GM21381 (cell line): ENCODE results near the gene PIK3CA.
"Not testable (repeated sequence)": the region's sequence is repeated elsewhere in the genome, so short reads cannot be mapped to it uniquely, and the experiment has no call there.

ENCODE experiments used
- ATAC-seq: cut with Tn5 transposase; IDR thresholded peaks from one replicate; pipeline ENCODE4 v1.9.1; 2021; ENCODE audit warnings: mild to moderate bottlenecking, moderate library complexity; ENCODE audit not compliant: unreplicated experiment

The PIK3CA gene

DNA sequence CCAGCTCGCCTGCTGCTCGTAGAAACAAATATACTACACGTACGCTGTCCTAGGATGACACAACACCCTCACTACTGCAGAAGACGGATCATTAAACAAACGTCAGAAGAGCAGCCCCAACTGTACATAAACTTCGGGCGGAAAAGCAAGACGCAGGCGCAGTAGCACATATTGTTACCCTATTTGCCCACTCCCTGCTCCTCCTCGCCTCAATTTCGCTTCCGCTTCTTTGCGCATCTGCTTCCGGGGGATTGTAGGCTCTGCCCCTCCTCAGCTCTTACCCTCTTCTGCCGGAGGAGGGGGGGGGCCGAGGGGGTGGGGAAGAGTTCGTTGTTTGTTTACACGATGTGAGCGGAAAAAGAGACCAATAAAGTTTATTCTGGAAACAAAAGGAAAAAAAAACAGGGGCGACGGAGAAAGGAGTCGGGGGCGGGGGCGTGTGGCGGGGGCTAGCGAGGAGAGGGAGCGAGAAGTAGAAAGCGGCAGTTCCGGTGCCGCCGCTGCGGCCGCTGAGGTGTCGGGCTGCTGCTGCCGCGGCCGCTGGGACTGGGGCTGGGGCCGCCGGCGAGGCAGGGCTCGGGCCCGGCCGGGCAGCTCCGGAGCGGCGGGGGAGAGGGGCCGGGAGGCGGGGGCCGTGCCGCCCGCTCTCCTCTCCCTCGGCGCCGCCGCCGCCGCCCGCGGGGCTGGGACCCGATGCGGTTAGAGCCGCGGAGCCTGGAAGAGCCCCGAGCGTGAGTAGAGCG is at the start of gene PIK3CA:
TSS of gene PIK3CA (plus strand) at position 485 of the 743 bp plus-strand sequence. CDS start 50,469 bp downstream, outside the sequence.
- peak; percentile 70 for ATAC-seq

DNA sequence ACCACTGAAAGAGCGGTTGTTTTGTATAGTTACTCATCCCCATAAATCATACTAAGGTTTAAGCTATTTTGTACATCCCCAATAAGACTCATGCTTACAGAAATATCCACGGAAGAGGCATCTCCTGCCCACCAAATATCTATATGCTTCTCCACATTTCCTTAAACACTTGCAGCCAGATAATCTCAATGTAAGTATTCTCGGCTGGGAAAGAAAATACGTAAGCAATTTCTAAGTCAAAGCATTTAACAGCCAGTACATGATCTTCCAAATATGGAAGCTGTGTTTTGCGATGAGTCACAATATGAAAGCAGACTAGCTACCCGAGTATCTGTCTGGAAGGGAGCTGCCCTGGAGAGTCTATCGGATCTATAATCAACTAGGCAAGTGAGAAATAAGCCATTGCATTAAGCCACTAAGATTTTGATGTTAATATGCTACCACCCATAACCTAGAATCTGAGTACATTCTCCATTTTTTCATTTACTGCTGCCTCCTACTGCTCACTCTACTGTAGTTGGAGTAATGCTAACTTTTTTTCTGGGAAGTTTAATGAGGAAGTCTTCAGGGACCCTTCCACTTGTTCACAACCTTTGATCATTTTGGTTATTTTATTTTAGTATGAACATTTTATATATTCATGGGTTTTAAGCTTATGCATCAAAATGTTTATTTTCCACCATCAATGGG is 49.6 kb upstream of the PIK3CA start:
- ATAC-seq = no peak

DNA sequence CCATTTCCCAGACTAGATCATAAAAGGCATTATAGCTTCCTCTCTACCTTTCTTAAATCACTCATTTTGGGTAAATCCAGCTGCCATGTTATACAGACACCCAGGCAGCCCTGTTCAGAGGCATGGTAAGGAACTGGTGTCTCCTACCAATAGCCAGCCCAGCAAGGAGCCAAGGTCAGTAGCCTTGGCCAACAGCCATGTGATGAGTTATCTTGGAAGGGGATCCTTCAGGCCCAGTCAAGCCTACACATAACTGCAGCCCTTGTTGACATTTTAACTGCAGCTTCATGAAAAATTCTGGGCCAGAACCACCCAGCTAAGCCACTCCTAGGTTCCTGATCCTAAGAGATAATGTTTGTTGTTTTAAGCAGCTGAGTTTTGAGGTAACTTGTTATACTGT is 47.5 kb upstream of the PIK3CA start:
- ATAC-seq = no peak

DNA sequence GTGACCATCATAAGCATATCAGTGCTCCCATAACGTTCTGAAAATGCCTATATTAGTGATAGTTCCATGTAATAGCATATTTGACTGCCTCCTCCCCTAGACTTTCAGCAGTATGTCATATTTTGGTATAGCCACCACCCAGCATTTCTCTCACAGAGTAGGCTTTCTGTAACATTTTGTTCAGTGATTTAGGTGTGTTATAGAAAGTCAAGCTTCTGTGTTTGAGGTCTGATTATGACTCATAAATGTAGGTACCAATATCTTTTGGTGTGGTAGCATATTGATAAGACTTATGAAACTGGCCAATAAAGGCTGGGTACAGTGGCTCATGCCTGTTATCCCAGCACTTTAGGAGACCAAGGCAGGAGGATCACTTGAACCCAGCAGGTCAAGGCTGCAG is 42.3 kb upstream of the PIK3CA start:
- no peak for ATAC-seq

DNA sequence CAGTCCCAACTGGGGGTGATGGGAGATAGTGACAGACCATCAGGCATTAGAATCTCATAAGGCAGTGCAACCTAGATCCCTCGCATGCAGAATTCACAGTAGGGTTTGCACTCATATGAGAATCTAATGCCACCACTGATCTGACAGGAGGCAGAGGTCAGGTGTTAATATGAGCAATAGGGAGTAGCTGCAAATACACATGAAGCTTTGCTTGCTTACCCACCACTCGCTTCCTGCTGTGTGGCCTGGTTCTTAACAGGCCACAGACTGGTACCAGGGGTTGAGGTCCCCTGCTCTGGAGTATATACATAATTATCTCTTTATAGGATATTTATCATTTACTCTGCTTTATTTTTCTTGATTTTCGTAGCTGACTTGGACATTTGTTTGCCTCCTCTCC is 40.5 kb upstream of the PIK3CA start:
- ATAC-seq = no peak

DNA sequence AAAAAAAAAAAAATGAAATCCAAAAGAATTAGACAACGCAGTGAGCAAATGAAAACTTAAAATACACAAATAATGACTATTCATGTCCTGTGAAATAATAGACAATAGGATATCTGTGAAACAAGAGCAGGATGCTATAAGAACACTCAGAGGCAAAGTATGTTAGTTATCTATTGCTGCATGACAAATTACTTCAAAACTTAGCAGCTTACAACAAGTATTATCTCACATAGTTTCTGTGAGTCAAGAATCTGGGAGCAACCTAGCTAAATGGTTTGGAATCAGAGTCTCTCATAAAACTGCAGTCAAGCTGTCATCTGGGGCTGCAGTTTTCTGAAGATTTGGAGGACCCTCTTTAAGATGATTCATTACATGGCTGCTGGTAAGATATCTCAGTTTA is 40.1 kb upstream of the PIK3CA start:
- no peak for ATAC-seq

DNA sequence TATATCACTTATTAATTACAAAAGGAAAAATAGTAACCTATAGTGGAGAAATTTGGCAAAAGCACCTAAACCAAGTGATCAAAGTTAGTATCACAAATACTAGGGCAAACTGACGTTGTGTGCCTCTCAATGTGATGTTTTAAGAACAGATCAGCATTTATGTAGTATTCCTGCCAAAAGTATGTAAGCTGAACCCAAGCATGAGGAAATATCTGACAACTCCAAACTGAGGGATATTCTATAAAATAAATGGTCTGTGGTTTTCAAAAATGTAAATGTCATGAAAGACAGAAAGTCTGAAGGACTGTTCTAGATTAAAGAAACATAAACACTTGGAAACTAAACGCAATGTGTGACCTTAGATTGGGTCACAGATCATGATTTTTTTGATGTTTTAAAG is 34.3 kb upstream of the PIK3CA start:
- ATAC-seq = no peak

DNA sequence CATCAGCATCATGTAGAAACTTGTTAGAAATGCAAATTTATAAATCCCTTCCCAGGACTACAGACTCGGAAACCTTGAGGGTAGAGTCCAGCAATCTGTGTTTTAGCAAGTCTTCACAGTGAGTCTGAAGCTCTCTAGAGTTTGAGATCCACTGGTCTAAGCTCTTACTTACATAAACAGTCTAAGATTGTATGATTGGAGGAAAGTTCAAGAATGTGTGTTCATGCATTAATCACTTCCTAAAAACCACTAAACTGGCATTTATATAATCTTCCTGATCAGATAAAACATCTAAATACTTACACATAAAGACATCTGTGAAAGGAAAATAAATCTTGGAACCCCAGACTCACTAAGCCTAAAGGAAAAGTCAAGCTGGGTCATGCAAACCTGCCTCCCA is 32.7 kb upstream of the PIK3CA start:
- not testable (repeated sequence) for ATAC-seq

DNA sequence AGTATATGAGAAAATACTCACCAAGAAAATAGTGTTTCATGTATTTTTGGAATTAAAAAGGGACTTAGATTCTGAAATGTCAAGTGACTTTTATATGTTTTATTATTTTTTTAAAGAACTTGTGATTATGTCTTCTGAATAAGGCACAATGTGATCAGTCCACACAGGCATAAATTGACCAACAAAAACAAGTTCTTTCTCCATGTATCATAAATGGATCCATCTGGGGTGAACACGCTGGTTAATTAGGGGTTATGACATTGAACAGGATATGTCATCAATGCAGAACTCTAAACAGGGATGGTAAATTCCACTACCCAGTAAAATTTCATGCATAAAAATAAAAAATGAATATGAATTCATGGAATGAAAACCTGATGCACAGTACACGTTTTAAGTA is 31.3 kb upstream of the PIK3CA start:
- ATAC-seq = no peak

DNA sequence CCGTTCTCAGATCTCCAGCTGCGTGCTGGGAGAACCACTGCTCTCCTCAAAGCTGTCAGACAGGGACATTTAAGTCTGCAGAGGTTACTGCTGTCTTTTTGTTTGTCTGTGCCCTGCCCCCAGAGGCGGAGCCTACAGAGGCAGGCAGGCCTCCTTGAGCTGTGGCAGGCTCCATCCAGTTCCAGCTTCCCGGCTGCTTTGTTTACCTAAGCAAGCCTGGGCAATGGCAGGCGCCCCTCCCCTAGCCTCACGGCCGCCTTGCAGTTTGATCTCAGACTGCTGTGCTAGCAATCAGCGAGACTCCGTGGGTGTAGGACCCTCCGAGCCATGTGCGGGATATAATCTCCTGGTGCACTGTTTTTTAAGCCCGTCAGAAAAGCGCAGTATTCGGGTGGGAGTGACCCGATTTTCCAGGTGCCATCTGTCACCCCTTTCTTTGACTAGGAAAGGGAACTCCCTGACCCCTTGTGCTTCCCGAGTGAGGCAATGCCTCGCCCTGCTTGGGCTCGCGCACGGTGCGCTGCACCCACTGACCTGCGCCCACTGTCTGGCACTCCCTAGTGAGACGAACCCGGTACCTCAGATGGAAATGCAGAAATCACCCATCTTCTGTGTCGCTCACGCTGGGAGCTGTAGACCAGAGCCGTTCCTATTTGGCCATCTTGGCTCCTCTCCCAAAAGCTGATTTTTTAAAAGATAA is 15.8 kb upstream of the PIK3CA start:
- ATAC-seq = not testable (repeated sequence)

DNA sequence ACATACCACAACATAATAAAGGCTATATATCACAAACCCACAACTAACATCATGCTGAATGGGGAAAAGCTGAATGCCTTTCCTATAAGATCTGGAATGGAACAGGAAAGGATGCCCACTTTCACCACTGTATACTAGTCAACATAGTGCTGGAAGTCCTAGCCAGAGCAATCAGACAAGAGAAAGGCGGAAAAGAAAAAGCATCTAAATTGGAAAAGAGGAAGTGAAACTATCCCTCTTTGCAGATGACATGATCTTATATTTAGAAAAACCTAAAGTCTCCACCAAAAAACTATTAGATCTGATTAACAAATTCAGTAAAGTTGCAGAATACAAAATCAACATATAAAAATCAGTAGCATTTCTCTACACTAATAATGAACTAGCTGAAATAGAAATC is 14.6 kb upstream of the PIK3CA start:
- ATAC-seq = no peak

DNA sequence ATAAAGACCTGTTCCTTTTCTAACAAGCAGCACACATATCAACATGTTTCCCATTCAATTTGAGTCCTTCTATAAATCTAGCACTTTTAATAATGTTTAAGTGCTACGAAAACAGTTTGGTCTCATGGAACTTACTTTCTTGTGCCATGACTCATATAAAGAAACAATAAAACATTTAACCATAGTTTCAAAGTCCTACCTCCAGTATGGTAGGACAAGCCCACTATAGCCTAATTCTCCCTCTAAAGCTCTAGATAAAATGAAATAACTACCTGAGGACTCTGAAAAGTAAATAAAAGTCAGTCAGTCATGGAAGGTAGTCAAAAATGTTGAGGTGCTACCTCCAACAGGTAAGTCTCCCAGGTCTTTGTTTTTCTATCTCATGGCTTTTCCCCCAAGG is 12.0 kb upstream of the PIK3CA start:
- ATAC-seq = no peak

DNA sequence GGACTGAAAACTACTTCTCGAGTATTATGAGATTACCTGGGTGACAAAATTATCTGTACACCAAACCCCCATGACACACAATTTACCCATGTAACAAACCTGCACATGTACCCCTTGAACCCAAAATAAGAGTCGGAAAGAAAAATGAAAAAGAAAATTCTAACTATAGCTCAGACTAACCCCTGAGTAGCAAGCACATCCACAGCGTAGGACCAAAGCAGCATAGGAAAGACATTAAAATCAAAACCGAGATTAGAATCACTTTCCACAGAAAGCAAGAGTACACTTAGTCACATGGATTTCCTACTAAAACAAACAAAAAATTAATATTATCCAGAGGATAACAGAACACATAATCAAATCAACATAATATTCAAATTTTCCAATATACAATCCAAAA is 6.3 kb upstream of the PIK3CA start:
- ATAC-seq = no peak

DNA sequence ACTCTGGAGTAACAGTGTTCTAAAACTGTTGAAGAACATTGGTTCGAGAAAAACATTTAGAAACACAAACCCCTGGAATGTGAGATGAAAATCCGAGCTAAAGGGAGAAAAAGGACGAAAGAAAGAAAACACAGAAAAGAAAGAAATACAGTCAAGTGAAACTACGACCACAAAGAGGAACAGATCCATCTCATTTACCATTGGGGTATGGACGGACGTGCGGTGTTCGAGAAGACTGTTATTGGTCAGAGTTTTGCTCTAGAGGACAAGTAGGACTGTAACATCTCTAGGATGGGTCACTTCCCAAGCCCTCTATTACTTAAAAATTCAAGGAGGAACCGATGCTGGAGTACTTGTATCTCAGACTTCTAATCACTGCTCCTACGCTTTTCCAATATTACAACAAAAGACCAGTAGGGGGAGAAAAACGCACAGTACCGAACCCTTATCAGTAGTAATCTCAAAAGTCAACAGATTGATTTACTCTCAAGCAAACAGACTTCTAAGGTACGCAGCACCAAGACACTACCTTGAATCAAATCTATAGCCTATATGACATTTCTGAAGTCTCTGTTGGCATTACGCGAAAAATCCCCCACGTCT is 1.1 kb upstream of the PIK3CA start:
- peak; percentile 20 for ATAC-seq

DNA sequence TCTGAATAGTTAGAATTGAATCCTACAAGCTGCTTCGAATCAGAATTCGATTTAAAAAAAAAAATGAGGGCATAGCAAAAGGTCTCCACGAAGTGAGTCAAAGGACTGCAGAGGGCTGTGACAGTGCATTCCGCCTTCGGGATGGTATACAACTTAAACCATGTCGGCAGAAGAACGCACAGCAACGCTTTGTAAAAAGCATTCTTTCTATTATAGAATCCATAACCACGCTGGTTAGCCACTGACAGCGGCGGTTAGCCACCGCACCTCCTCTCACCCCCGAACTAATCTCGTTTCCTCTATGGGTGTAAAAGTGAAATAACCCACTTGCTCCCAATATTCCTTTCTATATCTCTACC is 664 bp upstream of the PIK3CA start:
- peak; percentile 33 for ATAC-seq

DNA sequence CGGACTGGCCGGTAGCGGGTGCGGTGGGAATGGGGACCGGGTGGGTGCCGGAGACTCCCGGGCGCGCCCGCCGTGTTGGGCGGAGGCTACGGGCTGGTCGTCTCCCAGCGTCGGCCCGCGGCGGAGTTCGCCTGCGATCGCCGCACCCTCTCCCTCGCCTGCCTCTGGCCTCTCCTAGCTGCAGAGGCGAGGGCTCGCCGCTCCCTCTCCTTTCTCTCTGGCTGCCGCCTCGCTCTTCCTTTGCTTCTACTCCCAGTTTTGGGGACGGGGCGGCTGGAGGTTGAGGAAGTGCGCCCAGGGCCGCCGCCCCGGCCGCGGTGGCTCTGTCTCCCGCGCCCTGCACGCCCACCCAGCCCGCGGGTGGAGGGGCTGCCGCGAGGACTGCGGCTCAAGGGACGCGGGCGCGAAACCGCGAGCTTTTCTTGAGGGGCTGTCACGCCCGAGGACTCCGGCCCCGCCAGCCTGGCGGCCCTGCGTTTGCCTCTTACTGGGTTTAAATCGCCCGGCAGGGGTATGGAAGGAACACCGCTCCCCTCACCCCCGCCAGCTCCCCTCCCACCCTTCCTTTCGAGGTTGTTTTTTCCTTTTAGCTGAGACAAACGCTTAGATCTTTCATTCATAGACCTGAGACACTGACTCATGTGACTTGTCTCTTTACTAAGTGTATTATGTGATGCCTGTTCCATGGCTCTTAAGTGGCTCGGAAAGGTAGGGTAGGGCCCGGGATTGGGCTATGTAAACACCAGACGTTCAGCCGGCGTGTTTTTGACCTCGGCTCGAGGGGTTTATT is 654 bp downstream of the PIK3CA start:
- peak; percentile 27 for ATAC-seq

DNA sequence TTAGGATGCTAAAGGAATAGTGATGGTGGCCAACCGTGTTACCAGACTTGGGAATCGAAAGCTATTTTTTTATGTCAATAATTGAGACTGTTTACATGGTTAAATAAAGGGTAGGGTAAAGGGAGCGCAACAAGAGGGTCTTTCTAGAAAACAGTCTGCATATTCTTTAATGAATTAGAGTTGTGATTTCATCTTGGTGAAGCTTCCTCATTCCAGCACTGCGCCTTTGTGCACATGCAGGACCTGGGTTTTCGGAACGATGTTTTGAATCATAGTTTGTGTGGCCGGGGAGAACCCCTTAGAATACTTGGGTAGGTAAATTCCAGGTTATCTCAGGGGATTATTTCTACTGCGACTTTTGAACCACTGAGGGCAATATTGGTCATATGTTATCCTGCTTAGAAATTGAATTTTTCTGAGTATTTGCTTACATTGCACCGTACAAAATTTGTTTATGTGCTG is 1.3 kb downstream of the PIK3CA start:
- ATAC-seq = no peak

DNA sequence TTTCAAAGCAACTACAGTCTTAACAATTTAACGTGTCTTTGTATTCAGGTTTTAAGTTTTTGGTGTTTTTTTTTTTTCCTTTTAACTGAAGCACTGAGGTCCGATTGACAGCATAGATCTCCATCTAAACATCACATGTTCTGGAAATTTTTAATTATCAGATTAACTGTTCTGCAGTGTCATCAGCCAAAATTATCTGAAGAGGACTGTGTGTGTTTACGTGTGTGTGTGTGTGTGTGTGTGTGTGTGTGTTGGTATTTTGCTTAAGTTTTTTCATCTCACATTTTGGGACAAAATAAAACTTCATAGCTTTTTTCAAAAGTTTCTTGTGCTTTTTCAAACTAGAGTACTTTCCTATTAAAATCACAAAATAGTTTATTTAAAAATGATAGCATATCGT is 1.8 kb downstream of the PIK3CA start:
- ATAC-seq = no peak

DNA sequence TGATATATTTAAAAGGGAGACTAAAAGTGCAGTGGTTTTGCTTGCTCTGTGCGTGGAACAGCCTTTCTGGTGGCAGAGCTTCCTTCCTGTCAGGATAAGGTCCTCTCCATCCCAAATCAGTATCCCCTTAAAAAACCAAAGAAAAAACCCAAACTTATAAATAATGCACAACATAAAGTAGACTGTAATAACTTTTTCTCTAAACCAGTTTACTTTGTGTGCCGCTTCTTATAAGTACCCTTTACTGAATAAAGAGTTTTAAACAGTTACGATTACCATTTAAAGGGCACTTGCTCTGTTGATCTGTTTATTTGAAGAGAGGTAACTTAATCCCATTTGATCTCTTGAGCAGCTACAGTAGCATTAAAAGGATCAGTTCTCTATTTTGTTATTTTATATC is 2.5 kb downstream of the PIK3CA start:
- ATAC-seq = no peak

DNA sequence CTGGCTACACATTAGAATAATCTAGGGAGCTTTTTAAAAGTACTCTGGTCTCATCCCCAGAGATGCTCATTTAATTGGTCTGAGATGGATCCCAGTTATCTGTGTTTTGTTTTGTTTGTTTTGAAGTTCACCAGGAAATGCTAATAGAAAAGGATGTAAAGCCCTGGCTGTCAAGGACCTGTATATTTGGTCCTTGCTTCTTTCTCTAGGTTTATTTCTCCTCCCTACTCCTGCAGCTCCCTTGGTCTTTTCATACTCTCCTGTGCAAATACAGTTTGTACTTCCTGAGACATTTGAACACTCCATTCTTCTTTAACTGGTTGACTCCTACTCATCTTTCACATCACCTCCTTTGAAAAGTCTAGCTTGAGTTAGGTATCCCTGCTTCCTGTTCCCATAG is 3.3 kb downstream of the PIK3CA start:
- no peak for ATAC-seq

DNA sequence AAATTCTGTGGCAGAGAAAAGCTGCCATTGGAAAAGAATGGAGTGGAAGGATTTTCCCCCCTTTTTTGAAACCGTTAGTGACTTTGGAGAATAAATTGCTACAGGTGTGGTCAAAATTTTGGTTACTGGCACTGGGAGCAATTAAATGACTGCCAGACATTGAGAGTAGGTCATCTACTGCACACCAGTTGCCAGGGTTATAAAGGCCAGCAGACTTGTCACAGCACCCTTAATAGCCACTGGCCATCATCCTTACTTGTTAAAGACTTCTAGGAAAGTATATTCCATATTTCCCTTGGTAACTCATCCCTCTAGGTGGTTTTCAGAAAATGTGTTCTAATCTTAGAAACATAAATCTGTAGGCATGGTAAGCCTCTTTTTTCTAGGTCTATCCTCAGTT is 8.0 kb downstream of the PIK3CA start:
- ATAC-seq = no peak
